ENCODE measurements around the gene SPOP. TPM values are rescaled to one million over a fixed set of nuclear protein-coding genes. Genes with fewer than 3 reads are reported as not detected.
"Not testable (repeated sequence)": the region's sequence is repeated elsewhere in the genome, so short reads cannot be mapped to it uniquely, and the experiment has no call there.

Gene SPOP
- total RNA-seq, 1 donor from 2014 or later = 58.0 TPM

- Mint-ChIP-seq H3K27me3 (no peaks in the 10 kb centered on the region), H3K27ac (no peak overlapping the region), H3K4me3 (ENCODE audit: low read depth) (no peak overlapping the region), H3K4me1 (ENCODE audit: low read depth) (no peaks in the 10 kb centered on the region), H3K36me3 (ENCODE audit: insufficient read depth) (peaks cover 14% of the 10 kb centered on the region), H3K9me3 (ENCODE audit: low read depth) (no peaks in the 10 kb centered on the region)
- DNase-seq (ENCODE audit: low spot score, unreplicated experiment) = no peak
- TF ChIP-seq CTCF (IDR thresholded peaks at IDR 0.05; ENCODE audit: unreplicated experiment) = no peak
Observed at GRCh38 chr17:49664706-49665211, 13.1 kb downstream of the SPOP start.

DNA sequence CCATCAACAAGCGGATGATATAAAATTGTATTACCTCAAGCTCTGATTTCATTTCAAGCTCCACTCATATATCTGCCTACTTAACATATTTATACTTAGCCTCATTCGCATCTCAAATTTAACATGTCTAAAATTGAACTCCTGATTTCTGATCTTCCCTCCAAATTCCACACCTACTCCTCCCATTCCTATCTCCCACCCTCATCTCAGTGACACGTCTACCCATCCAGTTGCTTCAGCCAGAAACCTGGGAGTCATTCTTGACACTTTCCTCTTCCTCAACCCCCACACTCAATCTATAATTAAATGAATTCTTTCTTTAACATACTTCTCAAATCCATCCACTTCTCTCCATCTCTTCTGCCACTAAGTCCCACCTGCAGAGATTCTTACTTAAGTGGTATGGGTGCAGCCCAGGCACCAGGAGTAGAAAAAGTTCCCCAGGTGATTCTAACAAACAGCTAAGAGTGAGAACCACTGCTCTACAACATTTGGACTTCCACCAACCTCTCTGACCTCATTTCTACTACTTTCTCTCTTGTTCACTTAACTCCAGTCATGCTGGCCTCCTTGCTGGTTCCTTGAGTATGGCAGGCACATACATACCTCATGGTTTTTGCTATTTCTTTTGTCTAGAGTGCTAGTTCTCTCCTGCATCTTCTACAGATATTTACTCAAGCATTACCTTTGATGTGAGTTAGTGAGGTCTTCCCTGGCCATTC is 18.1 kb downstream of the SPOP start:
- no peak for TF ChIP-seq CTCF (IDR thresholded peaks at IDR 0.05; ENCODE audit: unreplicated experiment)
- Mint-ChIP-seq H3K27ac (no peak overlapping the region), H3K4me1 (ENCODE audit: low read depth) (no peaks in the 10 kb centered on the region), H3K9me3 (ENCODE audit: low read depth) (no peaks in the 10 kb centered on the region), H3K27me3 (no peaks in the 10 kb centered on the region), H3K4me3 (ENCODE audit: low read depth) (no peak overlapping the region), H3K36me3 (ENCODE audit: insufficient read depth) (peaks cover 19% of the 10 kb centered on the region)
- no peak for DNase-seq (ENCODE audit: low spot score, unreplicated experiment)

- TF ChIP-seq CTCF (IDR thresholded peaks at IDR 0.05; ENCODE audit: unreplicated experiment) = no peak
- no peaks in the 10 kb centered on the region for H3K27me3 Mint-ChIP-seq
- H3K36me3 Mint-ChIP-seq (ENCODE audit: insufficient read depth) = peaks cover 9% of the 10 kb centered on the region
- peak overlapping the region; percentile 7 for H3K27ac Mint-ChIP-seq
- no peaks in the 10 kb centered on the region for H3K9me3 Mint-ChIP-seq (ENCODE audit: low read depth)
- H3K4me3 Mint-ChIP-seq (ENCODE audit: low read depth) = no peak overlapping the region
- no peak for DNase-seq (ENCODE audit: low spot score, unreplicated experiment)
- H3K4me1 Mint-ChIP-seq (ENCODE audit: low read depth) = peaks cover 7% of the 10 kb centered on the region
Observed at GRCh38 chr17:49656247-49656646, 21.6 kb downstream of the SPOP start.

GRCh38 chr17:49647256-49647585 is 30.7 kb downstream of the SPOP start:
- no peak for TF ChIP-seq CTCF (IDR thresholded peaks at IDR 0.05; ENCODE audit: unreplicated experiment)
- Mint-ChIP-seq H3K4me1 (ENCODE audit: low read depth) (peaks cover 7% of the 10 kb centered on the region), H3K27me3 (no peaks in the 10 kb centered on the region), H3K27ac (no peak overlapping the region), H3K4me3 (ENCODE audit: low read depth) (no peak overlapping the region), H3K36me3 (ENCODE audit: insufficient read depth) (no peaks in the 10 kb centered on the region), H3K9me3 (ENCODE audit: low read depth) (no peaks in the 10 kb centered on the region)
- DNase-seq (ENCODE audit: low spot score, unreplicated experiment) = no peak

- H3K9me3 Mint-ChIP-seq (ENCODE audit: low read depth) = no peaks in the 10 kb centered on the region
- no peaks in the 10 kb centered on the region for H3K36me3 Mint-ChIP-seq (ENCODE audit: insufficient read depth)
- no peak for DNase-seq (ENCODE audit: low spot score, unreplicated experiment)
- peak overlapping the region; percentile 49 for H3K27ac Mint-ChIP-seq
- H3K27me3 Mint-ChIP-seq = no peaks in the 10 kb centered on the region
- H3K4me3 Mint-ChIP-seq (ENCODE audit: low read depth) = no peak overlapping the region
- peaks cover 6% of the 10 kb centered on the region for H3K4me1 Mint-ChIP-seq (ENCODE audit: low read depth)
- TF ChIP-seq CTCF (IDR thresholded peaks at IDR 0.05; ENCODE audit: unreplicated experiment) = no peak
Observed at GRCh38 chr17:49646391-49647255, 31.3 kb downstream of the SPOP start.

GRCh38 chr17:49646056-49646390 is 31.9 kb downstream of the SPOP start:
- not testable (repeated sequence) for H3K27me3 Mint-ChIP-seq; H3K4me1 Mint-ChIP-seq (ENCODE audit: low read depth); DNase-seq (ENCODE audit: low spot score, unreplicated experiment); H3K4me3 Mint-ChIP-seq (ENCODE audit: low read depth); H3K36me3 Mint-ChIP-seq (ENCODE audit: insufficient read depth); H3K9me3 Mint-ChIP-seq (ENCODE audit: low read depth); H3K27ac Mint-ChIP-seq
